ENCODE data around the gene TSGA10IP.

DNA sequence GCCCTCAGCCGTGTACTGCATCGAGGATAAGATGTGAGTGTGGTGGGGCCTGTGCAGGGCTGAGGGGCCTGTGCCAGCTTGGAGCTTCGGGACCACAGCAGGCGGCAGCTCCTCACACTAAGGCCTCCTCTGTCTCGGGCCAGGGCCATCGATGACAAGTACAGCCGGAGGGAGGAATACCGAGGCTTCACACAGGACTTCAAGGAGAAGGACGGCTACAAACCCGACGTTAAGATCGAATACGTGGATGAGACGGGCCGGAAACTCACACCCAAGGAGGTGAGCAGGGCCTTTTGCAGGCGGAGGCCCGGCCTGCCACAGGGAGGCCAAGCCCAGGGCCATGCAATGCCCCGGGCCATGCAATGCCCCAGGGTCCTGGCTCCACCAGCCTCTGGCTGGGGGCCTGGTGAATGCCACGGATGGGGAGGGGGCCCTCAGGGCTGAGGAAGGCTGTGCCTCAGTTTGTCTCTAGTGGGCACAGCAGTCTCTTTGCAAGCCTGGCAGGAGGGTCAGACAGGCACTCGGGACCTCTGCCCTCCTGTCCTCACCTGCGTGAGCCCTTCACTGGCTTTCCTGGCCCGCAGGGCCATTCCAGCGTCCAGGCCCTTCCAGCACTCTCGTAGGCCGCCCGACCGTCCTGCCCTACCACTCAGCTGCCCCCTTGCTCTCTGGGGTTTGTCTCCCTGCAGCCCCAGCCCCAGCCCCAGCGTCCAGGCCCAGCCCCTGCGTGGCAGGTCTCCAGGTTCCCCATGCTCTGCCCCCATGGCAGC is 32.5 kb downstream of the TSGA10IP start:
- TF ChIP-seq, protein P1, sequence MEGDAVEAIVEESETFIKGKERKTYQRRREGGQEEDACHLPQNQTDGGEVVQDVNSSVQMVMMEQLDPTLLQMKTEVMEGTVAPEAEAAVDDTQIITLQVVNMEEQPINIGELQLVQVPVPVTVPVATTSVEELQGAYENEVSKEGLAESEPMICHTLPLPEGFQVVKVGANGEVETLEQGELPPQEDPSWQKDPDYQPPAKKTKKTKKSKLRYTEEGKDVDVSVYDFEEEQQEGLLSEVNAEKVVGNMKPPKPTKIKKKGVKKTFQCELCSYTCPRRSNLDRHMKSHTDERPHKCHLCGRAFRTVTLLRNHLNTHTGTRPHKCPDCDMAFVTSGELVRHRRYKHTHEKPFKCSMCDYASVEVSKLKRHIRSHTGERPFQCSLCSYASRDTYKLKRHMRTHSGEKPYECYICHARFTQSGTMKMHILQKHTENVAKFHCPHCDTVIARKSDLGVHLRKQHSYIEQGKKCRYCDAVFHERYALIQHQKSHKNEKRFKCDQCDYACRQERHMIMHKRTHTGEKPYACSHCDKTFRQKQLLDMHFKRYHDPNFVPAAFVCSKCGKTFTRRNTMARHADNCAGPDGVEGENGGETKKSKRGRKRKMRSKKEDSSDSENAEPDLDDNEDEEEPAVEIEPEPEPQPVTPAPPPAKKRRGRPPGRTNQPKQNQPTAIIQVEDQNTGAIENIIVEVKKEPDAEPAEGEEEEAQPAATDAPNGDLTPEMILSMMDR (IDR thresholded peaks at IDR 0.05) = no peak
- no peak for TF ChIP-seq ZFX (IDR thresholded peaks at IDR 0.05; ENCODE audit: borderline replicate concordance)

Measured in 22Rv1 (cell line).